HG02973 (cell line): ENCODE data around the gene OR10G8.

Experiments used
- ATAC-seq: cut with Tn5 transposase; IDR thresholded peaks from one replicate; pipeline ENCODE4 v1.9.1; 2021; ENCODE audit warnings: moderate library complexity; ENCODE audit not compliant: unreplicated experiment

Gene OR10G8

GRCh38 chr11:124075841-124076651, 49.4 kb downstream of the OR10G8 start:
- ATAC-seq, result peak; percentile 64

DNA sequence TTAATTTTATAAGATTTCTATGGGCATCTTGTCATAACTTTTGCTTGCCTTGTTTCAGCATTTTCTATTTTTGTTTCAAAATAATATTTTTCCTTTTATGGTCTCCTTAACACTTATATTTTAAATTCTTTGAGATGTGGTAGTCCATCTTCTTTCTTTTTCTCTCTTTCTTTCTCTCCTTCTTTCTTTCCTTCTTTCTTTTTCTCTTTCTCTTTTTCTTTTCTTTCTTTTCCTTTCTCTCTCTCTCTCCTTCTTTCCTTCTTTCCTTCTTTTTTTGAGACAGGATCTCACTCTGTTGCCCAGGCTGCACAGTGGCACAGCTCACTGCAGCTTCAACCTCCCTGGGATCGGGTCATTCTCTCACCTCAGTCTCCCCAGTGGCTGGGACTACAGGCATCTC, 50.7 kb downstream of the OR10G8 start:
- no peak for ATAC-seq

DNA sequence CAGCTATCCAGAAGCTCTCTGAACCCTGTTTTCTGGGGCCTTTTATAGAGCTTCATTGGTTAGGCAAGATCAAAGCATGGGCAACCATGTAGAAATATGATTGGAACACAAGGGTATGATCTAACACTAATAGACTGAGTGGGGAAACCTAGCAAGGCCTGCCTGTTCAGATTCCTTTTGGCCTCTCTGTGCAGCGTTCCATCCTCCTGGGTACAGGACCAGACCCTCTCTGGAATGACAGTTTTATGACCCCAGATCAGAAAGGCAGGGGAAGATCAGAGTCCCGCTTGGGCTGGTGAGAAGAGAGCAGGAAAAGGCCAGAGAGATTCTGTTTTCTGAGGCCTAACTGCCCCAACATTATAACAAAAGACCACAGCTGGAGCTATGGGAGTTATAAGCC, 52.0 kb downstream of the OR10G8 start:
- no peak for ATAC-seq

GRCh38 chr11:124079631-124080326, 53.2 kb downstream of the OR10G8 start:
- no peak for ATAC-seq
